ENCODE data around the gene MYL5.
"Not testable (repeated sequence)": the region's sequence is repeated elsewhere in the genome, so short reads cannot be mapped to it uniquely, and the experiment has no call there.

Gene MYL5

DNA sequence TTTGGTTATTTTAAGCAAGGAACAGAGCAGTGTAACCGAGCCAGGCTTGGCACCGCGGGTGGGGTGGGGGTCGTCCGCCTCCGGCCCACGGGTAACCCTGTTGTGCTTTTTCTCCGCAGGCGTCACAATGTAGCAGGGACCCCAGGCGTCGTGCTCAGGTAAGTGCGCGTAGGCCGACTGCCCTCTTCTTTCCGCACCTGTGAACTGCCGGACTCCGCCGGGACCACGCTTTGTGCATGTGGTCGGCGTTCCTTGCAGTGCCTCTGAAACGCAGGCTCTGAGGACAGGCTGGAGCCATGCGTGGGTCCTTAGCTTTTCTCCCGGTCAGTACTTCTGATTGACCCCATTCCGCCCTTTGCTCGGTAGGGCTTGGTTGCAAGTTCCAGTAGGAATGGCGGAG lies 56.2 kb downstream of the MYL5 start:
- no peak for DNase-seq

GRCh38 chr4:730946-731904 lies 56.9 kb downstream of the MYL5 start:
- not testable (repeated sequence) for DNase-seq

All from NCI-H1694 treated with DMSO at 0.1 percent for 48 hours (cell line).